HG03575 (cell line): ENCODE measurements around the gene PHF12.

ENCODE experiments used
- ATAC-seq: cut with Tn5 transposase; IDR thresholded peaks from one replicate; pipeline ENCODE4 v1.9.1; 2021; ENCODE audit not compliant: unreplicated experiment, insufficient number of reproducible peaks, low FRiP score; ENCODE audit errors: extremely low read depth

The PHF12 gene

DNA sequence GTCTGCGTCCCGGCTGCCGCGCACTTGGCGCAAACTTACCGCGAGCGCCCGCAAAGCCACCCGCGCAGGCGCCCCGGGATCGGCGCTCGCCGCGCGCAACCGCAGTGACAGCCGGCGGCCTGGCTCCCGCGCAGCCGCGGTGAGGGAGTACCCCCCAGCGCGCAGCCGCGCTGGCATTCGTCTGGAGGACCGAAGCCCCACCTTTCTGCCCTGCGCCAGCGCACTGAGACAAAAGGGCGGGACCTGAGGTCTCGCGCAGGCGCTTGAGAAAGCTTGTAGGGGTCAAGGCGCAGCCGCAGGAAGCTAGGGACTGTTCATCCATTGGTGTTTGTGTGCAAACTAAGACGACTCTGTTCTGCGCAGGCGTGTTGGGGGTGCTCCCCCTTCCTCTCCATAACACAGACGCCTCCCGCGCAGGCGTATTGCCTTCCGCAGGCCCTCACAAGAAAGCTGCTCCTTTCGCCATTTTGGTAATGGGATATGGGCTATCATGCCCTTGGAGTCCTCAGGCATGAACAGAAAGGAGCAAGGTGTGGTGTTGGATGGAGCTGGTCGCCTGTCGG, at the start of gene PHF12:
Gene PHF12 (minus strand): TSS at position 91 of the 563 bp plus-strand sequence. CDS start 558 bp downstream, outside the sequence.
- ATAC-seq = peak; percentile 30

DNA sequence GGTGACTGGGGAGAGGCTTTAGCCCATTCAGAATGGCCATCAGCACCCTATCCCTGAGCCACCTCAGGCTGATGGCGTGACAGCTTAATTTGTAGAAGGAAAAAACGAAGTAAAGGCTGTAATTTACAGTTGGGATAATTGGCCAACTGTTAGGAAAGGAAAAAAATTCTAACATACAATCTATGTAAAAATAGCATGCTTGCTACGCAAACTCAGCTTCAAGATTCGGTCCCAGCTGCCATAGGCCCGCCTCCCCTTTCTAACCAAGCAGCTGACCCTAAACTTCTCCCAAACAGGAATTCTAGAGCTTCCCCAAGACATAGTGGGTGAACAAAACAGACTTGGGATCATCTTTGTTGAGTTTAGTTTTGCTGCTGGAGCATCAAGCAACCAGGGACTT, 49.7 kb upstream of the PHF12 start:
- ATAC-seq = no peak

DNA sequence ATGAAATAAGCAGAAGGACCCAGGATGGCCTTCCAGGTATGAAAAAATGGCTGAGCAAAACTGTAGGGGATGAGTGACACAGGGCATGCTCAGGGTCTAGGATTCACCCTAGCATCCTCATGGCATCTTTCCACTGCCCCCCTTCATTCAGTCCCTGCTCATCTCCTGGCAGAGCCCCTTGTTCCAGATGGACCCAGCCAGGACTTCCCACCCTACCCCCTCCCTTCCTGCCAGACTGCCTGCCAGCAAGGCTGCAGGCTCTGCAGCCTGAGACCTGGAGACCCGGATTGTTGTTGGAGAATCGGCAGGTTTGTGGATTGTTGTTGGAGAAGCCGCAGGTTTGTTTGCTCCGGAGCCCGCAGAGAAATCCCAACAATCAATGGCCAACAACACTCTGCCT, 47.9 kb upstream of the PHF12 start:
- ATAC-seq = no peak

DNA sequence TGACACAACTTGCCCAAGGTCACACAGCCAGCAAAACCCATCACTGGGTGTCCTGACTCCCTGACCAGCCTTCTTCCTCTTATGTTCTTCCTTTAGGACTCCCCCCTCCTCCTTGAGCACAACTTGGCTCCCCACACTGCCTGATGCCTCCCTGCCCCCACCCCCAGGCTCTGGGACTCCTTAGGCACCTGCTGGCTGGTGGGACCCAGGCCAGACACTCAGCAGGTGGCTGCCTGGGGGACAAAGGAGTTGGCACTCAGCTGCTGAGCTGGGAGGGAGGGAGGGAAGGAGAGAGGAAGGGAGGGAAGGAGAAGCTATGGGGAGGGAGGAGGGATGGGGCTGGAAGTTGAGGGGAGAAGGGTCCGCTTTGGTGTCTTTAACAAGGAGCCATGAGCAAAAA, 46.5 kb upstream of the PHF12 start:
- ATAC-seq = no peak

DNA sequence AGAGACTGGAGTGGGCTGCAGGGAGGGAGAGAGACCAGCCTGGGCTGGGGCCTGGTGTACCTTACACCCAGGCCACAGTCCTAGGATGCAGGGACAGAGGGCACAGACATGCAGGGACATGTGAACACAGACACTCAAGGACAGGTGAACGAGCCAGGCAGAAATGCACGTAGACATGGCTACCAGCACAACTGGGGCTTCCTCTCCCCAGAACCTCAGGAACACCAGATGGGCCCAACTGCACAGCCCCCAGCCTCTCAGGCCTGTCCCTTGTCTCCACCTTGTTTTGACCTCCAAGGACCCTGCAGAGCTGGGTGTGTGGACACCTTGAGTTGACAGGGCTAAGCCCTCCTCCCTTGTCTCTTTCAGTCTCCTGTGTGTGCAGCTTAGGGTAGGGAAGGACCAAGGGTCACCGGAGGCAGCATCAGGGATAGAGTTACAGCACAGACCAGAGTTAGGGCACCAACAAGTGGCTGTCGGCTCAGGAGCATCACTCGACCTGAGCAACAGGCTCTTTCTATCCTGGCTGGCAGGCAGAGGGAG, 45.3 kb upstream of the PHF12 start:
- ATAC-seq = no peak

DNA sequence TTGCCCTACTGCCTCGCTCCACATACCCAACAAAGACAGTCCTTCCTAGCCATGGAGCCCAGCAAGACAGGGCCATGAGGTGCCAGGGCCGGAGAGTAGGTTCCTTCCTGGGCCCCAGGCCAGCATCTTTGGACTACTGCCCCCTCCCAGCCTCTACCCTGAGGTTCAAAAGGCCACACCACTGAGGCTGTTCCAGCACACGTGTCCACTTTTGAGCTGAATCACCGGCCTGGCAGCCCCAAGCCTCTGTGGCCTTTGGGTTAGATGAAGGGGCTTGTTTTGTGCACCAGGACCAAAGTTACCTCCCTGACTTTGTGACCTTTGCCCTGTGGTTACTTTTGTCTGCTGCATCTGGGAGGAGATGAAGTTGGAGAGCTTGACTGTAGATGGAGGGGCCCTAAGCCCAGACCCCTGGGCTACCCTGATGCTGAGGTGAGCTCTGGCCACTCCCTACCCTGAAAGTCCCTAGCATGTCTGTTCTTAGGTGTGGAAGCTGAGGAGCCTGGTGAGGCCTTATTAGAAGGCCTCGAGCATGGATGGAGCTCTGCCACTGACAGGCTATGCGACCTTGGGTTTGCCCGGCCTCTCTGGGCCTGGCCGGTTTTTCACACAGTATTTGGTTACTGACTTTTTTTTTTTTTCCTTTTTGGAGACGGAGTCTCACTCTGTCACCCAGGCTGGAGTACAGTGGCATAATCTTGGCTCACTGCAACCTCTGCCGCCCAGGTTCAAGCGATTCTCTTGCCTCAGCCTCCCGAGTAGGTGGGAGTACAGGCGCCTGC, 42.5 kb upstream of the PHF12 start:
- ATAC-seq = no peak

DNA sequence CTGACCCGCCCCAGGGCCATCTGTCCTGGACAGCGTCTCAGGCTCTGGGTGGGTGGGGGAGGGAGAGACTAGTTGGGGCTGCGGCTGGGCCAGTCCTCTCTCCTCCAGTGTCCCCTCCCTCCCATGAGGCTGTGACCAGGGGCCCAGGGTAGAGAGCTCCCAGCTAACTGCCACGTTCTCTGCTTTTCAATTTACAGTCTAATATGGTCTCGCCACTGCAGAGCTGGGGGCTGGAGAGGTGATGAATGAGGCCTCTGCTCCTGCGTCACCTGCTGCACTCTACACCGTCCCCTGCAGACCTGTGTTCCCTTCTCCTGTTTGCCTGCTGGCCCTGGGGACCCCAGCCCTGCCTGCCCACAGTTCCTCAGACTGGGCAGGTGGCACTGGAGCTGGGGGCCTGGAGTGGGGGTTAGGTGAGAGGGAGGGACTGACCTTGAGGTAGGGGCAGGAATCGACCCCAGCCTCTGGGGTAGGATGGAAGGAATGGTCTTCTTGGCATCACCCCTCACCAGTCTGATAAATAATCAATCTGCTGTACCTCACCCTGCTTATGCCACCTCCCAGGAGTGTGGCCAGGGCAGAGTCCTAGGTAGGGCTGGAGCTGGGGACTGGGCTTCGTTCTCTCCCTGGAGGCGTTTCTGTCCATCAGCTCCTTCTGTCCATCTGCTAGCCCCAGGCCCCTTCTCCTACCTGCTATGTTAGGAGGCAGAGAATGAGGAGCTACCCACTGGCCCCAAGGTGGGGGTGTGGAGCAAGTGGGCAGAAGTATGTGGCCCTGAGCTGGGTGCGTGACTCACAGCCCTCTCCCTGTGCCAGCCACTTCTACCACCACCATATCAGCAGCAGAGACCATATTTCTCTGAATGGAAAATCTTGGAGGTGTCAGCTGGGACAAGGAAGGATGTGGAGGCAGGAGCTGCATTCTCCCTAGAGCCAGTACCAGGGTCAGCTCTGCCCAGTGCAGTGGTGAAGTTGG, 41.6 kb upstream of the PHF12 start:
- no peak for ATAC-seq

DNA sequence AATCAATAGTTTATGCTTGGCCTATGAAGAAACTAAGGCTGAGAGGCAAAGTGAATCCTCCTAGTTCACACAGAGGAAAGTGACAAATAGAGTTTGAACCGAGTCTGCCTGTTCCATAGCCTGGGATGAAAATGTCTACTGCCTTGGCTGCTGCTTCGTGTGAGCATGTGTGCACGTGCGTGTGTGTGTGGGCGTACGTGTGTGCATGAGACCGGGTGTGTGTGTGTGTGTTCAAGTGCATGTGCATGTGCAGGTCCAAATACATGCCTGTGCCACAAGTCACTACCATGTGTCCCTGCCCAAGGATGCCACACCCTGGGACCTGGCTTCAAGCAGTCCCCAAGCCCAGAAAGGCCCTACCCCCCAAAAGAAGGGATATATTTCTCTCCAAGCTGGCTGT, 40.9 kb upstream of the PHF12 start:
- no peak for ATAC-seq

DNA sequence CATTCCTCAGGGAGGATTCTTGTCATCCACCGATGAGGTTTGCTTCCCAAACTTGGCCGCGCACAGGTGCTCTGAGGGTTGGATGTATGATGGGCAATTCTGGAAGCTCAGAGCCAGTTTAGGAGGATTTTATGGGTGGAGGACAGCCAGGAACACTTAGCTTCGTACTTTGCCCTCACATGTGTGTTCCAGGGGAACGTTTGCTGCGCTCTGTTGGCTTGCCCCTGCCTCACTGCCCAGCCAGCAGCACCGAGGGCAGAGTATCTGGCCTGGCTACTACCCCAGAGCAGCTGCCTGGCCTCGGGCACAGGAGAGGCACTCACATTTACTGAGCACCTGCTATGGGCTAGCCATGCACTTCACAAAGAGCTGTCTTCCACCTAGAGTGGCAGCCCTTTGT, 40.5 kb upstream of the PHF12 start:
- no peak for ATAC-seq

DNA sequence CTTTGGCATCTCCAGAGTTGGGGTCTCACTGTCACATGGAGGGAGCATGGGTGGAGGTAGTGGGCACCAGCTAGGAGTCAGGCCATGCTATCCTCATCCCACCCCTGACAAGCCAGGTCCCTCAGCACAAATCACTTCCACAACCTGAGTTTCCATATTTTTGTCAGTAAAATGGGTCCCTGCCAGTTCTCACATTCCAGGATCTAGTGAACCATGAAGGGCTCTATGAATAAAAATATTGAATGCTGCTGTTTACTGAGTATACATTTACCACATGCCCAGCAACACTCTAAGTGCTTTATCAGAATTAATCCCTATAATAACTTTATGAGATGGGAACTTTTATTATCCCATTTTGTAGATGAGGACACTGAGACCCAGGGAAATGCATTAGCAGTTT, 37.7 kb upstream of the PHF12 start:
- no peak for ATAC-seq

DNA sequence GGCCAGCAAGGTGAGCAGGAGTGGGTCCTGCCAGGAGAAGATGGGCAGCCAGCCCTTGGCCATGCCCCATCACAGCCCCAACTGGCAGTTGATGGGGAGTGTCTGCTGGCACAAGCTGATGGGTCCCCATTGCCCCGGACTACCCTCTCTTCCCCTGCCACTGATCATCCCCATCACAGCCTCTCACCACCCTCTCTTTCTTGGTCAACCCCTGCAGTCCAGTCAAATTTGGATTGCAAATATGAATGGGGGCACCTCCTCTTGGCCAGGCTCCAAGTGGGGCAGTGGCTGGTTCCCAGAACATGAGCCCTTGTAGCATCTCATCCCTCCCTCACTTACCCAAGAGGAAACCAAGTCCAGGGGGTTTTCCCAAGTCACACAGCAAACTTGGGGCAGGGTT, 37.2 kb upstream of the PHF12 start:
- no peak for ATAC-seq

DNA sequence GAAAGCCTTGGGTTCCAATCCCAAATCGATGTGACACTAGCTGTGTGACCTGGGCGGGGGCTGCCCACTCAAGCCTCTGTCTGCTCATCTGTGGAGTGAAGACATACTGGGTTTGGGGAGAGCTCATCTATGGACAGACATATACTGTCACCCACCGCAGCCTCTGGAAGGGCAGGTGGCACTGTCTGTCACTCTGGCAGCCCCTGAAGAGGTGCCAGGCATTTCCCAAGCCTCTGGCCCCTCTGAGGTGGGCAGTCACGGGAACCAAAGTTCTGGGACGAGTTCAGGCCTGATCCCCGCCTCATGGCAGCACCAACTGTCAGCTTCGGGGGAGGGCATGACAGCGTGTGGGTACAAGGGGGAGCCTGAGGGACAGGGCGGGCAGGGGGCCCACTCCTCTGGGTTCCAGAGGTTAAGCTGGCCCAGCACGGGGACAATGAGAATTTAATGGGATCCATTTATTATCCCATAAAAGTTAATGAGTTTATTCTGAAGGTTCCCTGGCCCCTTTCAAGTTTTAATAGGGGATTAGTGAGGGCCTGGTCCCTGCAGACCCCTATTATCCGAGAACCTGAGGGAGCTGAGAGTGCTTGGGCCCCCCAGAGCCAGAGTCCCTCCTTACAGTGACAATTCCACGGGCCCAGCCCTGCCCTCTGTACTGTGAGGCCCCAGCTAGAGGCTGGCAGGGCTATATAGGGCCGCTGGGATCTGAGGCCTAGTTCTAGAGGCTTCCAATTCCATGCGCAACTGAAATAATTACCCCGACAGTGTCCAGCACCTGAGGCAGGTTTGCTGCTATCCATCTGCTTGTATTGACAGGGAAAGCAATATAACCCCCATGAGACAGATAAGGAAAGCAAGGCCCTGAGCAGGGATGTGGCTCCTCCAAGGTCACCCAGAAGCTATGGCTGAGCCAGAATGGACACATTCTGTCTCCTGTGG, 35.7 kb upstream of the PHF12 start:
- no peak for ATAC-seq

DNA sequence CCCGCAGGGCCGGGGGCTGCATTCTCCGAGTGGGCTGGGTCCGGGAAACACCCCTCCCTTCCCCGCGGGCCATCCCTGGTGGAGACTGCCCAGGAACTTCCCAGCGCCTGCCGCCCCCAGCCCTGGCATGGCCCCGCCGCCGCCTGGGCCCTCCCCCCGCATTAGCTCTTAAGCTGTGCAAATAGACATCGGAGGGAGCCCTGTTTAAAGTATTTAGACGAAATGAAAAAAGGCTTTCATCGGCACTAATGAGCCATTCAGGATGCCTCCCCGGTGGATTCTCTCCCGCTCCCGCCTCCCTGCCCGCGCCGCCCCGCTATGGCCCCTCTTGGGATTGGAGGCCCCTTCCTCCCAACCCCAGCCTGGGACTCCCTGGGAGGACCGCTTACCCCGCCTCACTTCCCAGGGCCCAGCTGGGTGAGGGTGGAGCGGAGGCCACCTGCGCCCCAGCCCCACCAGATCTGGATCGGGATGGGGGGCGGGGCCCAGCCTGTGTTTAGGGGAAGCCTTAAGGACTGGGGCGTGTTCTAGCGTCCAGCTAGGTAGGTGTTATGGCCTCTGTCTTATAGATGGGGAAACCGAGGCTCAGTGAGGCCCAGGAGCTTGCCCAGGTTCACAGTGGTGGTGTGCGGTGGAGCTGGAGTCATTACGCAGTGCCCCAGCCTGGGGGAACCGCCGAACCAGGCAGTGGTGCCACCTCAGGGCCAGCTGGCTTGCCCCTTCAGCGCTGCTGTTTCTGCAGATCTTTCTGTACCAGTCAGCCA, 34.8 kb upstream of the PHF12 start:
- no peak for ATAC-seq

DNA sequence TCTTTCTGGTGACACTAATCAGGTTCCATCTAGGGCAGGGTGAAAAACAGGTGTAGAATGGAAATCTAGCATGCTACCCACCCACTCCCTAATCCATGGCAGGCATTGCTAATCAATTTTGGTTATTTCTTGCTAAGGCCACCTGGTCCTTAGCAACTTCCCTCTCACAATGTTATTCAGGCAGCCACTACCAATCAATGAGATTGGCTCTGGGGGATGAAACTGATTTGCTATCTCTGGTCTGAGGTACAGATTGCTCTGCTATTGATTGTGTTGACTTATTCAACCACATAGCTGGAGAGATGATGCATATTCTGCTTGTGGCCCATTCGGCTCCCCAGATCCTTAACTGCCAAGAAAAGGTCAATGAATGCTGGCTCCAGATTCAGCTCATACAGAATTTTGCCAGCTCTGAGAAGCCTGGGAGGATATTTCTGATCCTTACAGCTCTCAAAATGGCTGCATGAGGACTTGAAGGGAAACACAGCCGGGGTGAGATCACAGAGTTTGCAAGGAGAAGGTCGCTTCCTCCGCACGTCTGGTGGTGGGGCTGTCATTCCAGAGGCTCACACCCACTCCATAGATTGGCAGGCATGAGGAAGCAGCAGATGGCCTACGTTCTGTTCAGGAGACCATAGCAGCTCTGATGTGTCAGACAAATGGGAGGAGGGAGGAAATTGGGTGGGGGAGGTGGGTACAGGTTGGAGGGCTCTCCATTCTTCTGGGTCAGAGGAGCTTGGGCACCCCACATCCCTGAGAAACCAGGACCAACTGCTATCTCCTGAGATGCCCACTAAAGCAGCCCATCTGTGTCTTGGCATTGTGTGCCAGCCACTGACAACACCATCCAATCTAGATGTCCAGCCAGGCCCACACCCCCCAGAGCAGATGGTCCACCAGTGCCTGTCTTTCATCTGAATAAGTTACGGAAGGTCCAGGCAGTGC, 32.2 kb upstream of the PHF12 start:
- ATAC-seq = no peak

DNA sequence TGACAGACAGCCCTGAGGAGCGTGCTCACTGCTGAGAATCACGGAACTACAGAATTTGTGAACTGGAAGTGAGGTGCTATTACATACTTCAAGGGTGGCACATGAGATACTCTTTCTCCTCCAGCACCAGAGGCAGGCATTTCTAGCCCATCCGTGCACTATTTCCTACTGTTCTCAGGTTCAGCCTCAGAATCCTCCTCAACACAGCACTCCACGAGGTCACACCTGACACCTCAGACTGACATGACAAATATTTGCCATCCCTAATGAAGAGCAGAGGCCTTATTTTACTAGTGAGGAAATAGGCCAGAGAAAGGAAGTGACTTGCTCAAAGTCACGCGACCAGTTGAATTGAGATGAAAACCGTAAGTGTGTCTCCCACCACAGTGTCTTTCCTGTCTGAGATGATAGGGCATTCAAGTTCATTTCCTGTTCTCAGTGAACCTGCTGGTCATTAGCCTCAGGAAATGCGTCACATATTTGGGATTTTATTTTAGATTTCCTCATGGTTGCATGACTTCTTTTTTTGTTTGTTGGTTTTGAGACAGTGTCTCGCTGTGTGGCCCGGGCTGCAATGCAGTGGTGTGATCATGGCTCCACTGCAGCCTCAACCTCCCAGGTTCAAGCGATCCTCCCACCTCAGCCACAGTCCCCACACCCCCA, 30.9 kb upstream of the PHF12 start:
- no peak for ATAC-seq

DNA sequence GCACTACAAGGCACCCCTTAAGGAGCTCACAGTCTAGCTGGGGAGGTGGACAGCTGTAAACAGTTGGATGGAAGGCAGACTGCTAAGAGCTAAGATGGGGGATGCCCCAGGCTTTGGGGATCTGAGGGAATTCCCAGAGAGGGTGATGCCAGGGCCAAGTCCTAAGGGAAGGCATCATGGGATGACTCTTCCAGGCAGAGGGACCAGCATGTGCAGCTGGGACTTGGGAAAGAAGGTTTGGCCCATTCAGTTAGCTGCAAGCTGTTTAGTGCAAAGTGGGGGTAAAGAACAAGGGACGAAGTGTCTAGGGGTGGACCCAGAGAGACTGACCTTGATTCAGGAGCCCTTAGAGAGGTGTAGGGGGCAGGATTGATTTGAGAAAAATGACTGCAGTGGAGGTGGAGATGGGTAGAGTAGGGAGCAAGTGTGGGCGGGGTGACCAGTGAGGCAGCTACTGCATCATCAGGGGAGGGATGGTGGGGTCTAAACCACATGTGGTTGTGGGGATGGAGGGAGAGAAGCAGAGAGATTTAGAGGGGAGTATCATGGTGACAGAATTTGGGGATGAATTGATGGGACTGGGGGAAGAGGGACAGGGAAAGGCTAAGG, 27.1 kb upstream of the PHF12 start:
- ATAC-seq = no peak
